GM23338 (cell line): ENCODE measurements around the gene LARGE1. TPM values are rescaled to one million over a fixed set of nuclear protein-coding genes. Genes with fewer than 3 reads are reported as not detected.

ENCODE experiments used
- ATAC-seq: fragments of 200-7000 bp; cut with Tn5 transposase; 3 replicates; pipeline ENCODE4 v1.9.1; 2020
- DNase-seq: peaks from one replicate; pipeline ENCODE4 v3.0.0-alpha.2; 2015; ENCODE audit warnings: low spot score
- H2AFZ ChIP-seq: fragments of 200-600 bp; sonication (generic); 2 replicates; pipeline ENCODE4 v1.8.0; 2016; ENCODE audit warnings: antibody characterized with exemption, mild to moderate bottlenecking, moderate library complexity
- H3F3A ChIP-seq: fragments of 200-600 bp; sonication (generic); replicated peaks from 2 replicates; pipeline ENCODE4 v1.8.0; 2017; ENCODE audit warnings: antibody characterized with exemption, mixed run types, low read depth
- H3K27ac ChIP-seq: fragments of 200-600 bp; sonication (generic); 2 replicates; pipeline ENCODE4 v1.6.1; 2016; ENCODE audit warnings: low read depth
- H3K27me3 ChIP-seq: fragments of 200-600 bp; sonication (generic); 2 replicates; pipeline ENCODE4 v1.8.0; 2016; ENCODE audit warnings: mild to moderate bottlenecking, mixed run types, moderate library complexity; ENCODE audit not compliant: insufficient read depth
- H3K36me3 ChIP-seq: fragments of 200-600 bp; sonication (generic); 2 replicates; pipeline ENCODE4 v1.8.0; 2016; ENCODE audit warnings: mild to moderate bottlenecking; ENCODE audit not compliant: insufficient read depth
- H3K4me1 ChIP-seq: fragments of 200-600 bp; sonication (generic); 2 replicates; pipeline ENCODE4 v1.8.0; 2016; ENCODE audit warnings: mild to moderate bottlenecking, moderate library complexity; ENCODE audit not compliant: insufficient read depth
- H3K4me2 ChIP-seq: fragments of 200-600 bp; sonication (generic); 2 replicates; pipeline ENCODE4 v1.7.1; 2017; ENCODE audit warnings: mixed run types
- H3K4me3 ChIP-seq: fragments of 200-600 bp; sonication (generic); 2 replicates; pipeline ENCODE4 v1.6.1; 2016; ENCODE audit warnings: mixed run types
- H3K79me2 ChIP-seq: fragments of 200-600 bp; sonication (generic); replicated peaks from 2 replicates; pipeline ENCODE4 v1.8.0; 2017; ENCODE audit warnings: mild to moderate bottlenecking; ENCODE audit not compliant: insufficient read depth
- H3K9me2 ChIP-seq: fragments of 200-600 bp; sonication (generic); 2 replicates; pipeline ENCODE4 v1.8.0; 2017; ENCODE audit not compliant: insufficient read depth
- H4K20me1 ChIP-seq: fragments of 200-600 bp; sonication (generic); replicated peaks from 2 replicates; pipeline ENCODE4 v1.8.0; 2017; ENCODE audit warnings: mild to moderate bottlenecking; ENCODE audit not compliant: insufficient read depth
- H3K27ac Mint-ChIP-seq: 2 replicates; pipeline ENCODE4 v1.8.0; 2020; ENCODE audit warnings: inconsistent platforms, mild to moderate bottlenecking, moderate library complexity, mixed read lengths
- H3K27me3 Mint-ChIP-seq: 3 replicates; pipeline ENCODE4 v1.8.0; 2022; ENCODE audit warnings: low read depth, mild to moderate bottlenecking, moderate library complexity, mixed read lengths, inconsistent platforms; ENCODE audit not compliant: insufficient read depth, poor library complexity
- H3K36me3 Mint-ChIP-seq: 3 replicates; pipeline ENCODE4 v1.8.0; 2021; ENCODE audit warnings: low read depth, mild to moderate bottlenecking, inconsistent platforms, moderate library complexity, mixed read lengths
- H3K4me1 Mint-ChIP-seq: 3 replicates; pipeline ENCODE4 v1.8.0; 2020; ENCODE audit warnings: mild to moderate bottlenecking, inconsistent platforms, mixed read lengths
- H3K4me3 Mint-ChIP-seq: 3 replicates; pipeline ENCODE4 v1.8.0; 2021; ENCODE audit warnings: moderate library complexity, mild to moderate bottlenecking, inconsistent platforms, mixed read lengths
- H3K9me3 Mint-ChIP-seq: 3 replicates; pipeline ENCODE4 v1.8.0; 2020; ENCODE audit warnings: moderate library complexity, mild to moderate bottlenecking, inconsistent platforms, mixed read lengths
- CREB1 ChIP-seq: fragments of 250-450 bp; sonication (Bioruptor Pico); IDR thresholded peaks from 2 replicates; pipeline ENCODE4 v1.5.0; 2020; ENCODE audit warnings: low read depth, mild to moderate bottlenecking, moderate library complexity
- EZH2 ChIP-seq: fragments of 200-600 bp; sonication (generic); IDR thresholded peaks from one replicate; pipeline ENCODE4 v1.8.0; 2017; ENCODE audit warnings: antibody characterized with exemption, mild to moderate bottlenecking, low read depth; ENCODE audit not compliant: unreplicated experiment
- EZH2phosphoT487 ChIP-seq: fragments of 200-600 bp; sonication (generic); IDR thresholded peaks from one replicate; pipeline ENCODE4 v1.8.1; 2018; ENCODE audit warnings: antibody characterized with exemption; ENCODE audit not compliant: unreplicated experiment
- NANOG ChIP-seq: IDR thresholded peaks from 2 replicates; pipeline ENCODE4 v1.6.1; 2016; ENCODE audit warnings: antibody characterized with exemption, borderline replicate concordance
- POLR2AphosphoS5 ChIP-seq: IDR thresholded peaks from 2 replicates; pipeline ENCODE4 v1.6.1; 2016; ENCODE audit warnings: antibody characterized with exemption, low read depth
- STAT1 ChIP-seq: IDR thresholded peaks from one replicate; pipeline ENCODE4 v1.6.1; 2016; ENCODE audit warnings: antibody characterized with exemption; ENCODE audit not compliant: unreplicated experiment
- ZNF114 ChIP-seq: fragments of 250-450 bp; sonication (Bioruptor Pico); IDR thresholded peaks from 2 replicates; pipeline ENCODE4 v1.5.0; 2020; ENCODE audit warnings: mild to moderate bottlenecking, moderate library complexity
- ZNF331 ChIP-seq: fragments of 250-450 bp; sonication (Bioruptor Pico); IDR thresholded peaks from 2 replicates; pipeline ENCODE4 v1.5.0; 2020; ENCODE audit warnings: low read depth, mild to moderate bottlenecking, moderate library complexity
- polyA plus RNA-seq: library from polyadenylated mRNA; unstranded; fragments of >200 nt; fragmentation: Nextera tagmentation; extraction: Ambion mirVana; gene quantifications from 2 replicates; pipeline ENCODE4 v1.2.1, GENCODE V29; 2016
- total RNA-seq: library from RNA; depleted of rRNA; stranded (reverse); fragments of >200 nt; shearing (Covaris generic); gene quantifications from 2 replicates; pipeline ENCODE4 v1.2.3, GENCODE V29; 2014
- TF ChIP-seq, protein P1 (sequence below): IDR thresholded peaks from 2 replicates; pipeline ENCODE4 v1.6.1; 2016; ENCODE audit warnings: antibody characterized with exemption
- TF ChIP-seq, protein P2 (sequence below): fragments of 250-450 bp; sonication (Bioruptor Pico); IDR thresholded peaks from 2 replicates; pipeline ENCODE4 v1.5.0; 2020; ENCODE audit warnings: mild to moderate bottlenecking, moderate library complexity
- TF ChIP-seq, protein P3 (sequence below): IDR thresholded peaks from one replicate; pipeline ENCODE4 v1.6.1; 2018; ENCODE audit warnings: antibody characterized with exemption; ENCODE audit not compliant: unreplicated experiment
- TF ChIP-seq, protein P4 (sequence below), 2 experiments: fragments of 200-600 bp in 1 of 2; sonication (generic) in 1 of 2; conservative IDR thresholded peaks; 2 replicates each; pipeline versions ENCODE4 v1.5.1 to v1.6.1; 2016 to 2017; ENCODE audit warnings: antibody characterized with exemption in 2 of 2, low read depth in 2 of 2, mild to moderate bottlenecking in 2 of 2, moderate library complexity in 1 of 2

The LARGE1 gene
- total and polyA plus RNA-seq, 2 experiments from 2014 or later, result 12.8 to 75.6 TPM

DNA sequence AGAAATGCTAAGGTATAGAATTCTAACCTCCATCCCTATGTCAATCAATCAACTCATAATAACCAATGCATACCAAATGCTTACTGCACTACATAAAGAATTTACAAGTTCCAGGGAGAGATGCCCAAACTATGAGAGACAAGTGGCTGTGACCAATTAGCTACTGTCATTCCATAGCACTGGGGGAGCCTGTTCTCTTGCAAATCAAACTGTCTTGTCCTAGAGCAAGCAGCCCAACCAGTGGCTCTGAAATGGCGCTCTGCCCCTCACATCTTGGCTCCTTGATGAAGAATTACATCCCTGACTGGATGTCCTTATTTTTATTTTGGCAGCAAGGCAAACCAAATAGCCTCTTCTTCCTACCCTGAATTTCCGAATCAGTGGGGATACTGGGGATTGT is 589.7 kb downstream of the LARGE1 start (continued):
- TF ChIP-seq, protein P1, sequence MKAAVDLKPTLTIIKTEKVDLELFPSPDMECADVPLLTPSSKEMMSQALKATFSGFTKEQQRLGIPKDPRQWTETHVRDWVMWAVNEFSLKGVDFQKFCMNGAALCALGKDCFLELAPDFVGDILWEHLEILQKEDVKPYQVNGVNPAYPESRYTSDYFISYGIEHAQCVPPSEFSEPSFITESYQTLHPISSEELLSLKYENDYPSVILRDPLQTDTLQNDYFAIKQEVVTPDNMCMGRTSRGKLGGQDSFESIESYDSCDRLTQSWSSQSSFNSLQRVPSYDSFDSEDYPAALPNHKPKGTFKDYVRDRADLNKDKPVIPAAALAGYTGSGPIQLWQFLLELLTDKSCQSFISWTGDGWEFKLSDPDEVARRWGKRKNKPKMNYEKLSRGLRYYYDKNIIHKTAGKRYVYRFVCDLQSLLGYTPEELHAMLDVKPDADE, result no peak
- TF ChIP-seq EZH2 (no peak), NANOG (no peak)
- TF ChIP-seq, protein P2, sequence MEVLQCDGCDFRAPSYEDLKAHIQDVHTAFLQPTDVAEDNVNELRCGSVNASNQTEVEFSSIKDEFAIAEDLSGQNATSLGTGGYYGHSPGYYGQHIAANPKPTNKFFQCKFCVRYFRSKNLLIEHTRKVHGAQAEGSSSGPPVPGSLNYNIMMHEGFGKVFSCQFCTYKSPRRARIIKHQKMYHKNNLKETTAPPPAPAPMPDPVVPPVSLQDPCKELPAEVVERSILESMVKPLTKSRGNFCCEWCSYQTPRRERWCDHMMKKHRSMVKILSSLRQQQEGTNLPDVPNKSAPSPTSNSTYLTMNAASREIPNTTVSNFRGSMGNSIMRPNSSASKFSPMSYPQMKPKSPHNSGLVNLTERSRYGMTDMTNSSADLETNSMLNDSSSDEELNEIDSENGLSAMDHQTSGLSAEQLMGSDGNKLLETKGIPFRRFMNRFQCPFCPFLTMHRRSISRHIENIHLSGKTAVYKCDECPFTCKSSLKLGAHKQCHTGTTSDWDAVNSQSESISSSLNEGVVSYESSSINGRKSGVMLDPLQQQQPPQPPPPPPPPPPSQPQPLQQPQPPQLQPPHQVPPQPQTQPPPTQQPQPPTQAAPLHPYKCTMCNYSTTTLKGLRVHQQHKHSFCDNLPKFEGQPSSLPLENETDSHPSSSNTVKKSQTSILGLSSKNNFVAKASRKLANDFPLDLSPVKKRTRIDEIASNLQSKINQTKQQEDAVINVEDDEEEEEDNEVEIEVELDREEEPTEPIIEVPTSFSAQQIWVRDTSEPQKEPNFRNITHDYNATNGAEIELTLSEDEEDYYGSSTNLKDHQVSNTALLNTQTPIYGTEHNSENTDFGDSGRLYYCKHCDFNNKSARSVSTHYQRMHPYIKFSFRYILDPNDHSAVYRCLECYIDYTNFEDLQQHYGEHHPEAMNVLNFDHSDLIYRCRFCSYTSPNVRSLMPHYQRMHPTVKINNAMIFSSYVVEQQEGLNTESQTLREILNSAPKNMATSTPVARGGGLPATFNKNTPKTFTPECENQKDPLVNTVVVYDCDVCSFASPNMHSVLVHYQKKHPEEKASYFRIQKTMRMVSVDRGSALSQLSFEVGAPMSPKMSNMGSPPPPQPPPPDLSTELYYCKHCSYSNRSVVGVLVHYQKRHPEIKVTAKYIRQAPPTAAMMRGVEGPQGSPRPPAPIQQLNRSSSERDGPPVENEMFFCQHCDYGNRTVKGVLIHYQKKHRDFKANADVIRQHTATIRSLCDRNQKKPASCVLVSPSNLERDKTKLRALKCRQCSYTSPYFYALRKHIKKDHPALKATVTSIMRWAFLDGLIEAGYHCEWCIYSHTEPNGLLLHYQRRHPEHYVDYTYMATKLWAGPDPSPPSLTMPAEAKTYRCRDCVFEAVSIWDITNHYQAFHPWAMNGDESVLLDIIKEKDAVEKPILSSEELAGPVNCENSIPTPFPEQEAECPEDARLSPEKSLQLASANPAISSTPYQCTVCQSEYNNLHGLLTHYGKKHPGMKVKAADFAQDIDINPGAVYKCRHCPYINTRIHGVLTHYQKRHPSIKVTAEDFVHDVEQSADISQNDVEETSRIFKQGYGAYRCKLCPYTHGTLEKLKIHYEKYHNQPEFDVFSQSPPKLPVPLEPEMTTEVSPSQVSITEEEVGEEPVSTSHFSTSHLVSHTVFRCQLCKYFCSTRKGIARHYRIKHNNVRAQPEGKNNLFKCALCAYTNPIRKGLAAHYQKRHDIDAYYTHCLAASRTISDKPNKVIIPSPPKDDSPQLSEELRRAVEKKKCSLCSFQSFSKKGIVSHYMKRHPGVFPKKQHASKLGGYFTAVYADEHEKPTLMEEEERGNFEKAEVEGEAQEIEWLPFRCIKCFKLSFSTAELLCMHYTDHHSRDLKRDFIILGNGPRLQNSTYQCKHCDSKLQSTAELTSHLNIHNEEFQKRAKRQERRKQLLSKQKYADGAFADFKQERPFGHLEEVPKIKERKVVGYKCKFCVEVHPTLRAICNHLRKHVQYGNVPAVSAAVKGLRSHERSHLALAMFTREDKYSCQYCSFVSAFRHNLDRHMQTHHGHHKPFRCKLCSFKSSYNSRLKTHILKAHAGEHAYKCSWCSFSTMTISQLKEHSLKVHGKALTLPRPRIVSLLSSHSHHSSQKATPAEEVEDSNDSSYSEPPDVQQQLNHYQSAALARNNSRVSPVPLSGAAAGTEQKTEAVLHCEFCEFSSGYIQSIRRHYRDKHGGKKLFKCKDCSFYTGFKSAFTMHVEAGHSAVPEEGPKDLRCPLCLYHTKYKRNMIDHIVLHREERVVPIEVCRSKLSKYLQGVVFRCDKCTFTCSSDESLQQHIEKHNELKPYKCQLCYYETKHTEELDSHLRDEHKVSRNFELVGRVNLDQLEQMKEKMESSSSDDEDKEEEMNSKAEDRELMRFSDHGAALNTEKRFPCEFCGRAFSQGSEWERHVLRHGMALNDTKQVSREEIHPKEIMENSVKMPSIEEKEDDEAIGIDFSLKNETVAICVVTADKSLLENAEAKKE (CRISPR knock-in tag), result no peak

DNA sequence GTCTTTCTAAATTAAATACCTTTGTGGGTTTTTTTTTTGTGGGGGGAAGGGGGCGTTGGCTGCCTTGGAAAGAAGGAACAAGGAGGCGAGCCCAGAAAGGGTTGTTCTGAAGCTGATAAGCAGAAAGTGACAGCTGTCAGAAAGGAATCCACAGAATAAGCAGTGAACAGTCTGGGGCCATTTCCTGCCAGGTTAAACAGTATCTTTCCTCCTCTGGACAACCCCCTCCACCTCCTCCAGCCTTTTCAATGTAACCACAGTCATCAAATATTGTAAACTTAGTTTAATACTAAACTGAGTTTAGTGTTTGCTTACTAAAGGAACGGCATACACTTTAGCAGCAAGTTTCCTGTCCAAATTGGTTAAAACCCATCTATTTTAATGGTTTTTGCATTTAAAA is 590.9 kb downstream of the LARGE1 start:
- H3K4me1 ChIP-seq, result 0 out of 2 replicates have a peak, but pooled peaks cover 3% of the 10 kb centered on the region
- no peak overlapping the region for H2AFZ ChIP-seq
- H3F3A ChIP-seq, result no peaks in the 10 kb centered on the region
- H3K27ac Mint-ChIP-seq, result no peak overlapping the region
- H3K9me2 ChIP-seq, result no peaks in the 10 kb centered on the region
- no peaks in the 10 kb centered on the region for H3K36me3 ChIP-seq
- no peak overlapping the region for H3K4me3 Mint-ChIP-seq
- H3K36me3 Mint-ChIP-seq, result peaks cover 16% of the 10 kb centered on the region
- H3K79me2 ChIP-seq, result no peaks in the 10 kb centered on the region
- DNase-seq (no peak), ATAC-seq (no peak)
- H3K27me3 ChIP-seq, result no peaks in the 10 kb centered on the region
- H3K9me3 Mint-ChIP-seq, result no peaks in the 10 kb centered on the region; the same call in 2 of the 3 replicates
- H3K27ac ChIP-seq, result no peak overlapping the region
- H3K4me2 ChIP-seq, result no peak overlapping the region
- H3K4me3 ChIP-seq, result no peak overlapping the region
- peaks cover 9% of the 10 kb centered on the region for H3K4me1 Mint-ChIP-seq
- H4K20me1 ChIP-seq, result no peaks in the 10 kb centered on the region; the same call in 1 of the 2 replicates
- H3K27me3 Mint-ChIP-seq, result peaks cover 11% of the 10 kb centered on the region
- TF ChIP-seq EZH2 (no peak), EZH2phosphoT487 (no peak), ZNF331 (CRISPR knock-in tag) (no peak), CREB1 (no peak), POLR2AphosphoS5 (no peak), STAT1 (no peak), ZNF114 (no peak), NANOG (no peak)
- TF ChIP-seq, protein P3, sequence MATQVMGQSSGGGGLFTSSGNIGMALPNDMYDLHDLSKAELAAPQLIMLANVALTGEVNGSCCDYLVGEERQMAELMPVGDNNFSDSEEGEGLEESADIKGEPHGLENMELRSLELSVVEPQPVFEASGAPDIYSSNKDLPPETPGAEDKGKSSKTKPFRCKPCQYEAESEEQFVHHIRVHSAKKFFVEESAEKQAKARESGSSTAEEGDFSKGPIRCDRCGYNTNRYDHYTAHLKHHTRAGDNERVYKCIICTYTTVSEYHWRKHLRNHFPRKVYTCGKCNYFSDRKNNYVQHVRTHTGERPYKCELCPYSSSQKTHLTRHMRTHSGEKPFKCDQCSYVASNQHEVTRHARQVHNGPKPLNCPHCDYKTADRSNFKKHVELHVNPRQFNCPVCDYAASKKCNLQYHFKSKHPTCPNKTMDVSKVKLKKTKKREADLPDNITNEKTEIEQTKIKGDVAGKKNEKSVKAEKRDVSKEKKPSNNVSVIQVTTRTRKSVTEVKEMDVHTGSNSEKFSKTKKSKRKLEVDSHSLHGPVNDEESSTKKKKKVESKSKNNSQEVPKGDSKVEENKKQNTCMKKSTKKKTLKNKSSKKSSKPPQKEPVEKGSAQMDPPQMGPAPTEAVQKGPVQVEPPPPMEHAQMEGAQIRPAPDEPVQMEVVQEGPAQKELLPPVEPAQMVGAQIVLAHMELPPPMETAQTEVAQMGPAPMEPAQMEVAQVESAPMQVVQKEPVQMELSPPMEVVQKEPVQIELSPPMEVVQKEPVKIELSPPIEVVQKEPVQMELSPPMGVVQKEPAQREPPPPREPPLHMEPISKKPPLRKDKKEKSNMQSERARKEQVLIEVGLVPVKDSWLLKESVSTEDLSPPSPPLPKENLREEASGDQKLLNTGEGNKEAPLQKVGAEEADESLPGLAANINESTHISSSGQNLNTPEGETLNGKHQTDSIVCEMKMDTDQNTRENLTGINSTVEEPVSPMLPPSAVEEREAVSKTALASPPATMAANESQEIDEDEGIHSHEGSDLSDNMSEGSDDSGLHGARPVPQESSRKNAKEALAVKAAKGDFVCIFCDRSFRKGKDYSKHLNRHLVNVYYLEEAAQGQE, result no peak
- TF ChIP-seq, protein P4, sequence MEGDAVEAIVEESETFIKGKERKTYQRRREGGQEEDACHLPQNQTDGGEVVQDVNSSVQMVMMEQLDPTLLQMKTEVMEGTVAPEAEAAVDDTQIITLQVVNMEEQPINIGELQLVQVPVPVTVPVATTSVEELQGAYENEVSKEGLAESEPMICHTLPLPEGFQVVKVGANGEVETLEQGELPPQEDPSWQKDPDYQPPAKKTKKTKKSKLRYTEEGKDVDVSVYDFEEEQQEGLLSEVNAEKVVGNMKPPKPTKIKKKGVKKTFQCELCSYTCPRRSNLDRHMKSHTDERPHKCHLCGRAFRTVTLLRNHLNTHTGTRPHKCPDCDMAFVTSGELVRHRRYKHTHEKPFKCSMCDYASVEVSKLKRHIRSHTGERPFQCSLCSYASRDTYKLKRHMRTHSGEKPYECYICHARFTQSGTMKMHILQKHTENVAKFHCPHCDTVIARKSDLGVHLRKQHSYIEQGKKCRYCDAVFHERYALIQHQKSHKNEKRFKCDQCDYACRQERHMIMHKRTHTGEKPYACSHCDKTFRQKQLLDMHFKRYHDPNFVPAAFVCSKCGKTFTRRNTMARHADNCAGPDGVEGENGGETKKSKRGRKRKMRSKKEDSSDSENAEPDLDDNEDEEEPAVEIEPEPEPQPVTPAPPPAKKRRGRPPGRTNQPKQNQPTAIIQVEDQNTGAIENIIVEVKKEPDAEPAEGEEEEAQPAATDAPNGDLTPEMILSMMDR (conservative IDR thresholded peaks at IDR 0.05; ENCODE audit: low read depth in 2 of 2), result no peak
